Measurements from ENCODE around the gene HS3ST4. TPM values are rescaled to one million over a fixed set of nuclear protein-coding genes. Genes with fewer than 3 reads are reported as not detected.

Gene HS3ST4
- total and polyA plus RNA-seq, 2 donors (not counting 1 experiment from before 2014, with no cell fraction given), result not detected

DNA sequence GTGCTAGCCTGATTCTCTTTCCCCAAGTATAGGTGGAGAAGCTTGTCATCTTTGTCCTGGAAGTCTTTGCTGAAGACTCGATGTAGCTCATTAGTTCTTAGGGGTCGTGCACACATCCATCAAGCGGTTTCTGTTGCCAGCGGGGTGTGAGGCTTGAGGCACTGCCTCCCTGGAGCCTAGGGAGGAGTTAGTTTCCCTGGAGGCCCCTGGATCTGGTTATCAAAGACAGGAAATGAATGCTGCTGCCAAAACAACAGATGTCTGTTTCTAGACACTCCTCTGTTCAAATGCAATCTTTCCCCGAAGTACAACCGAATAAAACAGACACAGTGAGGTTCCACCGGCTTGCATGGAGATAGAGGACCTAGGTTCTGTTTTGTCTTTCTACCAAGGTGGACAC, 17.5 kb downstream of the HS3ST4 start:
- TF ChIP-seq, protein P1, sequence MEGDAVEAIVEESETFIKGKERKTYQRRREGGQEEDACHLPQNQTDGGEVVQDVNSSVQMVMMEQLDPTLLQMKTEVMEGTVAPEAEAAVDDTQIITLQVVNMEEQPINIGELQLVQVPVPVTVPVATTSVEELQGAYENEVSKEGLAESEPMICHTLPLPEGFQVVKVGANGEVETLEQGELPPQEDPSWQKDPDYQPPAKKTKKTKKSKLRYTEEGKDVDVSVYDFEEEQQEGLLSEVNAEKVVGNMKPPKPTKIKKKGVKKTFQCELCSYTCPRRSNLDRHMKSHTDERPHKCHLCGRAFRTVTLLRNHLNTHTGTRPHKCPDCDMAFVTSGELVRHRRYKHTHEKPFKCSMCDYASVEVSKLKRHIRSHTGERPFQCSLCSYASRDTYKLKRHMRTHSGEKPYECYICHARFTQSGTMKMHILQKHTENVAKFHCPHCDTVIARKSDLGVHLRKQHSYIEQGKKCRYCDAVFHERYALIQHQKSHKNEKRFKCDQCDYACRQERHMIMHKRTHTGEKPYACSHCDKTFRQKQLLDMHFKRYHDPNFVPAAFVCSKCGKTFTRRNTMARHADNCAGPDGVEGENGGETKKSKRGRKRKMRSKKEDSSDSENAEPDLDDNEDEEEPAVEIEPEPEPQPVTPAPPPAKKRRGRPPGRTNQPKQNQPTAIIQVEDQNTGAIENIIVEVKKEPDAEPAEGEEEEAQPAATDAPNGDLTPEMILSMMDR (IDR thresholded peaks at IDR 0.05), result no peak
- no peak for TF ChIP-seq EZH2 (IDR thresholded peaks at IDR 0.05; ENCODE audit: borderline replicate concordance, insufficient read depth, low read depth, low read length, poor library complexity, severe bottlenecking)
- ATAC-seq (ENCODE audit: low read depth) (no peak), DNase-seq (no peak)
- Histone ChIP-seq H3K79me2 (ENCODE audit: control insufficient read depth, insufficient read depth, low read length) (no peaks in the 10 kb centered on the region), H3K27me3 (replicated peaks in 1 of 4; ENCODE audit: control extremely low read depth in 1 of 4, control insufficient read depth in 3 of 4, insufficient read depth in 4 of 4, low read length in 3 of 4) (peaks cover 0 to 3% (median 0%) of the 10 kb centered on the region in 4 experiments), H3K4me2 (replicated peaks; ENCODE audit: low read depth, low read length, poor library complexity, severe bottlenecking) (no peak overlapping the region), H2AFZ (ENCODE audit: insufficient read depth, low read depth, low read length, poor library complexity, severe bottlenecking) (no peak overlapping the region), H3K4me3 (ENCODE audit: control extremely low read depth in 1 of 5, extremely low read depth in 1 of 5, insufficient read depth in 1 of 5, low read depth in 2 of 5, low read length in 4 of 5) (no peak overlapping the region), H3K27ac (ENCODE audit: low read length in 2 of 2) (no peak overlapping the region), H3K36me3 (replicated peaks in 1 of 2; ENCODE audit: control extremely low read depth in 1 of 2, control insufficient read depth in 1 of 2, extremely low read depth in 1 of 2, insufficient read depth in 2 of 2, low read length in 1 of 2) (no peaks in the 10 kb centered on the region), H3K9ac (ENCODE audit: low read length) (no peak overlapping the region), H4K20me1 (ENCODE audit: control insufficient read depth, insufficient read depth, low read length, poor library complexity, severe bottlenecking) (no peaks in the 10 kb centered on the region), H3K4me1 (ENCODE audit: control insufficient read depth in 2 of 2, insufficient read depth in 2 of 2, low read length in 2 of 2) (no peaks in the 10 kb centered on the region), H3K9me3 (ENCODE audit: control extremely low read depth in 1 of 3, control insufficient read depth in 2 of 3, insufficient read depth in 1 of 3, low read length in 2 of 3) (peaks cover 0 to 4% (median 0%) of the 10 kb centered on the region in 3 donors)
- Mint-ChIP-seq H3K27ac (no peak overlapping the region), H3K4me1 (no peaks in the 10 kb centered on the region), H3K4me3 (no peak overlapping the region), H3K9me3 (ENCODE audit: insufficient read depth) (no peaks in the 10 kb centered on the region), H3K27me3 (peaks cover 7% of the 10 kb centered on the region)
- CTCF ChIA-PET, result no interaction called here
- intact Hi-C loops (cut with micrococcal nuclease), result no loop called here
- POLR2A ChIA-PET, result no interaction called here
- WGBS (ENCODE audit: insufficient coverage), result 32% methylated on average over 5 of the region's 7 CpGs

DNA sequence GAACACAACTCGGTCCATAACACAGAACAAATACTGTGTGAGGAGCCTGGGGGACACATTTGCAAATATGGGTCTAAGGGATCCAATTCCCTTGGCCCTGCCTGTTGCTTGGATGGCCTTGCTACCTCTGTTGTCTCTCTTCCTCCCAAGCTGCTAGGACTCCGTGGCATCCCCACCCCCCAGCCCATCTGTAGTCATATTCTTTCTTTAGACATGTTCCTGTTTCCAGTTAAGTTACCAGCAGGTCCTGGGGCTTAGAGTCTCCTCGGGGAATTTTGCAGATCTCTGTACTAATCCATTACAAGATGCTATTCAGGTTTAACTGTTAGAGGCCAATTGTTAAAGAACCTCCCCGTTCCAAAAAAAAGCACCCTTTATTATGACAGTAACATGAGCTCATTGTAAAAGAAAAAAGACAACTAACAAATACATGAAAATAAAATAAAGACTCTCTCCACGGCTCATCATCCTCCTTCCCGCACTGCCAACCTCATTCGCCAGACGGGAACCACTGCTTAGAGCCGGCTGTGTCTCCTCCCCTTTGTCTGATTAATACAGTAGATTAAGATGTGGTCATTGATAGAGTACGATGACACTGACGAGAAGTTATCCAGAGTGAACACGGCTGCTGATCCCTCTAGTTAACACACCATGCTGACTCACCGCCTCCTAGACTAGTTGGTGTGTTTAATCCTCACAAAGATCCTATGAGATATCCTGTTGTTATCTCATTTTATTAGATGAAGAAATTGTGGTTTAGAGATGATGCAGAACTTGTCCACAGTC, 22.2 kb downstream of the HS3ST4 start:
- ATAC-seq (ENCODE audit: low read depth), result no peak
- 83% methylated on average over 4 of the region's 13 CpGs for WGBS (ENCODE audit: insufficient coverage)
- H2AFZ ChIP-seq (ENCODE audit: insufficient read depth, low read depth, low read length, poor library complexity, severe bottlenecking), result no peak overlapping the region
- no peak for TF ChIP-seq EZH2 (IDR thresholded peaks at IDR 0.05; ENCODE audit: borderline replicate concordance, insufficient read depth, low read depth, low read length, poor library complexity, severe bottlenecking)
- TF ChIP-seq, protein P1 (IDR thresholded peaks at IDR 0.05), result no peak
- H3K4me3 ChIP-seq (ENCODE audit: control extremely low read depth in 1 of 5, extremely low read depth in 1 of 5, insufficient read depth in 1 of 5, low read depth in 2 of 5, low read length in 4 of 5), result no peak overlapping the region
- H3K4me3 Mint-ChIP-seq, result no peak overlapping the region
- no peaks in the 10 kb centered on the region for H3K9me3 Mint-ChIP-seq (ENCODE audit: insufficient read depth)
- no peaks in the 10 kb centered on the region for H3K9me3 ChIP-seq (ENCODE audit: control extremely low read depth in 1 of 3, control insufficient read depth in 2 of 3, insufficient read depth in 1 of 3, low read length in 2 of 3)
- no peaks in the 10 kb centered on the region for H3K4me1 Mint-ChIP-seq
- H3K4me2 ChIP-seq (replicated peaks; ENCODE audit: low read depth, low read length, poor library complexity, severe bottlenecking), result no peak overlapping the region
- CTCF ChIA-PET, result interaction anchor here (0.7 kb wide), 1 partner anchor 1464 kb away, joined by 3 read pairs; no protein-coding TSS in a partner anchor
- POLR2A ChIA-PET, result no interaction called here
- no peak overlapping the region for H3K27ac ChIP-seq (ENCODE audit: low read length in 2 of 2)
- intact Hi-C loops (cut with micrococcal nuclease), result no loop called here
- peaks cover 7% of the 10 kb centered on the region for H3K27me3 Mint-ChIP-seq
- no peak for DNase-seq
- no peaks in the 10 kb centered on the region for H4K20me1 ChIP-seq (ENCODE audit: control insufficient read depth, insufficient read depth, low read length, poor library complexity, severe bottlenecking)
- H3K9ac ChIP-seq (ENCODE audit: low read length), result no peak overlapping the region
- no peaks in the 10 kb centered on the region for H3K36me3 ChIP-seq (replicated peaks in 1 of 2; ENCODE audit: control extremely low read depth in 1 of 2, control insufficient read depth in 1 of 2, extremely low read depth in 1 of 2, insufficient read depth in 2 of 2, low read length in 1 of 2)
- no peak overlapping the region for H3K27ac Mint-ChIP-seq
- no peaks in the 10 kb centered on the region for H3K4me1 ChIP-seq (ENCODE audit: control insufficient read depth in 2 of 2, insufficient read depth in 2 of 2, low read length in 2 of 2)
- no peaks in the 10 kb centered on the region for H3K79me2 ChIP-seq (ENCODE audit: control insufficient read depth, insufficient read depth, low read length)
- peaks cover 0 to 3% (median 0%) of the 10 kb centered on the region in 4 experiments for H3K27me3 ChIP-seq (replicated peaks in 1 of 4; ENCODE audit: control extremely low read depth in 1 of 4, control insufficient read depth in 3 of 4, insufficient read depth in 4 of 4, low read length in 3 of 4)

All from B cell (primary cell).